Measurements from ENCODE around the gene DENND4A.

- no peak for TF ChIP-seq JUND (IDR thresholded peaks at IDR 0.05; ENCODE audit: low read depth, low read length)
- no peak for TF ChIP-seq ZNF274 (IDR thresholded peaks at IDR 0.05; ENCODE audit: insufficient read depth, insufficient read length)
- no peak for TF ChIP-seq CTCF (IDR thresholded peaks at IDR 0.05 in 2 of 3, conservative IDR thresholded peaks at IDR 0.05 in 1 of 3; ENCODE audit: control insufficient read depth in 2 of 3, extremely low read depth in 1 of 3, insufficient read depth in 1 of 3, low read depth in 3 of 3, low read length in 3 of 3)
- no peak for TF ChIP-seq ZNF687 (IDR thresholded peaks at IDR 0.05)
- no peak for TF ChIP-seq EZH2 (IDR thresholded peaks at IDR 0.05; ENCODE audit: borderline replicate concordance, control insufficient read depth, low read depth, low read length)
- no peak for TF ChIP-seq HDAC2 (IDR thresholded peaks at IDR 0.05)
- no peak for TF ChIP-seq MXI1 (IDR thresholded peaks at IDR 0.05; ENCODE audit: low read depth, low read length)
- no peak for TF ChIP-seq SUZ12 (IDR thresholded peaks at IDR 0.05; ENCODE audit: unreplicated experiment)
- TF ChIP-seq TCF3 (IDR thresholded peaks at IDR 0.05; ENCODE audit: borderline replicate concordance, insufficient read depth, low read depth, low read length), result no peak
- no peak for TF ChIP-seq POU2F2 (IDR thresholded peaks at IDR 0.05; ENCODE audit: borderline replicate concordance, low read depth, low read length)
Observed at GRCh38 chr15:65645392-65645791, 146.7 kb downstream of the DENND4A start.

Measured in GM12878 (cell line).